GM21619 (cell line): ENCODE measurements around the gene ARHGEF11.

Experiments used
- ATAC-seq: cut with Tn5 transposase; IDR thresholded peaks from one replicate; pipeline ENCODE4 v1.9.1; 2021; ENCODE audit not compliant: unreplicated experiment

Gene ARHGEF11

GRCh38 chr1:157050836-157051235, 5.3 kb upstream of the ARHGEF11 start:
- ATAC-seq: no peak

- ATAC-seq: no peak
Observed at GRCh38 chr1:157047062-157047410, 1.5 kb upstream of the ARHGEF11 start.

- no peak for ATAC-seq
Observed at GRCh38 chr1:157044326-157044725, 1.2 kb downstream of the ARHGEF11 start.

- no peak for ATAC-seq
Observed at GRCh38 chr1:157043685-157044084, 1.9 kb downstream of the ARHGEF11 start.

GRCh38 chr1:157042846-157043245, 2.7 kb downstream of the ARHGEF11 start:
- ATAC-seq: no peak

- no peak for ATAC-seq
Observed at GRCh38 chr1:157040802-157041201, 4.7 kb downstream of the ARHGEF11 start.

GRCh38 chr1:157035121-157035520, 10.4 kb downstream of the ARHGEF11 start:
- ATAC-seq: no peak

- ATAC-seq: no peak
Observed at GRCh38 chr1:157034137-157034800, 11.3 kb downstream of the ARHGEF11 start.

GRCh38 chr1:157033357-157033876, 12.1 kb downstream of the ARHGEF11 start:
- no peak for ATAC-seq

GRCh38 chr1:157032303-157032702, 13.2 kb downstream of the ARHGEF11 start:
- ATAC-seq: no peak

GRCh38 chr1:157030728-157031127, 14.8 kb downstream of the ARHGEF11 start:
- no peak for ATAC-seq

GRCh38 chr1:157028674-157029073, 16.9 kb downstream of the ARHGEF11 start:
- ATAC-seq: no peak

GRCh38 chr1:157025856-157026255, 19.7 kb downstream of the ARHGEF11 start:
- ATAC-seq: no peak

GRCh38 chr1:157025385-157025784, 20.2 kb downstream of the ARHGEF11 start:
- ATAC-seq: no peak

- ATAC-seq: no peak
Observed at GRCh38 chr1:157021688-157022087, 23.9 kb downstream of the ARHGEF11 start.

- no peak for ATAC-seq
Observed at GRCh38 chr1:157019457-157019856, 26.1 kb downstream of the ARHGEF11 start.

GRCh38 chr1:157011845-157012244, 33.7 kb downstream of the ARHGEF11 start:
- ATAC-seq: no peak

- no peak for ATAC-seq
Observed at GRCh38 chr1:157008502-157008901, 37.0 kb downstream of the ARHGEF11 start.

- no peak for ATAC-seq
Observed at GRCh38 chr1:157007306-157007705, 38.2 kb downstream of the ARHGEF11 start.

- ATAC-seq: no peak
Observed at GRCh38 chr1:157006676-157007075, 38.9 kb downstream of the ARHGEF11 start.

- no peak for ATAC-seq
Observed at GRCh38 chr1:157005965-157006364, 39.6 kb downstream of the ARHGEF11 start.

GRCh38 chr1:157004806-157005205, 40.7 kb downstream of the ARHGEF11 start:
- no peak for ATAC-seq

- ATAC-seq: no peak
Observed at GRCh38 chr1:157004327-157004726, 41.2 kb downstream of the ARHGEF11 start.
